ENCODE measurements around the gene RAPGEF5.

The RAPGEF5 gene

GRCh38 chr7:22356701-22357310 lies at the start of gene RAPGEF5:
Gene RAPGEF5 (minus strand): TSS chr7:22357154. CDS start chr7:22357060, 94 bp downstream.
- no peak for DNase-seq

GRCh38 chr7:22406715-22407114 lies 49.8 kb upstream of the RAPGEF5 start:
- DNase-seq, result no peak

- no peak for DNase-seq
These were observed 47.6 kb upstream of the RAPGEF5 start for GRCh38 chr7:22404421-22405023.

GRCh38 chr7:22403344-22403743 lies 46.4 kb upstream of the RAPGEF5 start:
- DNase-seq, result no peak

- no peak for DNase-seq
These were observed 45.3 kb upstream of the RAPGEF5 start for GRCh38 chr7:22402250-22402649.

- no peak for DNase-seq
These were observed 44.1 kb upstream of the RAPGEF5 start for GRCh38 chr7:22400936-22401553.

- DNase-seq, result no peak
These were observed 43.3 kb upstream of the RAPGEF5 start for GRCh38 chr7:22400150-22400814.

GRCh38 chr7:22399546-22399945 lies 42.6 kb upstream of the RAPGEF5 start:
- no peak for DNase-seq

- no peak for DNase-seq
These were observed 42.1 kb upstream of the RAPGEF5 start for GRCh38 chr7:22399091-22399490.

GRCh38 chr7:22397981-22398380 lies 41.0 kb upstream of the RAPGEF5 start:
- no peak for DNase-seq

- no peak for DNase-seq
These were observed 38.3 kb upstream of the RAPGEF5 start for GRCh38 chr7:22395222-22395621.

- no peak for DNase-seq
These were observed 37.8 kb upstream of the RAPGEF5 start for GRCh38 chr7:22394739-22395138.

- DNase-seq, result no peak
These were observed 37.2 kb upstream of the RAPGEF5 start for GRCh38 chr7:22393913-22394729.

- no peak for DNase-seq
These were observed 33.6 kb upstream of the RAPGEF5 start for GRCh38 chr7:22390516-22390915.

GRCh38 chr7:22389892-22390291 lies 32.9 kb upstream of the RAPGEF5 start:
- DNase-seq, result no peak

- DNase-seq, result peak; percentile 43
These were observed 30.6 kb upstream of the RAPGEF5 start for GRCh38 chr7:22387583-22387982.

- no peak for DNase-seq
These were observed 29.9 kb upstream of the RAPGEF5 start for GRCh38 chr7:22386865-22387264.

GRCh38 chr7:22386206-22386858 lies 29.4 kb upstream of the RAPGEF5 start:
- DNase-seq, result no peak

- no peak for DNase-seq
These were observed 28.4 kb upstream of the RAPGEF5 start for GRCh38 chr7:22385326-22385725.

- no peak for DNase-seq
These were observed 23.4 kb upstream of the RAPGEF5 start for GRCh38 chr7:22380333-22380732.

GRCh38 chr7:22378199-22378980 lies 21.4 kb upstream of the RAPGEF5 start:
- DNase-seq, result no peak

- DNase-seq, result no peak
These were observed 20.7 kb upstream of the RAPGEF5 start for GRCh38 chr7:22377703-22378102.
